NCI-H1694 (cell line): ENCODE measurements around the gene DPH5.

Source experiments
- DNase-seq: peaks from one replicate; lab custom pipeline; 2025; lab: John Stamatoyannopoulos, UW

Gene DPH5

DNA sequence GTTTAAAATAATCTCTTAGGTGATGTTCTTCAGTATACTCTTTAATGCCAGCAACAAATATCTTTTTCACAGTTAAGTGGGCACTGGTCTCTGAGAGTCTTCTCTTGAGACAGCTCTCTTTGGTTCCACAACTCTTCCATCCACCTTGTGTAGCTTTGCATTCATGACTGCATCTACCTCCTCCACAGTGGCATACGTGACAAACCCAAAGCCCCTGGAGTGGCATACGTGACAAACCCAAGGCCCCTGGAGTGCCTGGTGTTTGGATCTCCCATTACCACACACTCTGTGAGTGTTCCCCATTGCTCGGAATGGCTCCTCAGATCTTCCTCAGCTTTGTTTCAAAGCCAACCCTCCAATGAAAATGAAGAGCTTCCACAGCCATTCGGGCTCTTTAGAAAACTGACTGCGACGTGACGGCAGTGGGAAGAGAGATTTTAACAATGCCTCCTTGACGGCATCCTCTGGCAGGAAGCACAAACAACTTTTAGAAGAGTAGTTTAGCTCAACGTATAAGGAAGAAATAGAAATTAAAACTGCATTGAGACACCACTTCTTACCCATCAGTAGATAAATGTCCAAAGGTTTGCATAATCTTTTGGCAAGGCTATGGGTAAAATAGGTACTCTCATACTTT, 83.9 kb downstream of the DPH5 start:
- DNase-seq, result no peak

DNA sequence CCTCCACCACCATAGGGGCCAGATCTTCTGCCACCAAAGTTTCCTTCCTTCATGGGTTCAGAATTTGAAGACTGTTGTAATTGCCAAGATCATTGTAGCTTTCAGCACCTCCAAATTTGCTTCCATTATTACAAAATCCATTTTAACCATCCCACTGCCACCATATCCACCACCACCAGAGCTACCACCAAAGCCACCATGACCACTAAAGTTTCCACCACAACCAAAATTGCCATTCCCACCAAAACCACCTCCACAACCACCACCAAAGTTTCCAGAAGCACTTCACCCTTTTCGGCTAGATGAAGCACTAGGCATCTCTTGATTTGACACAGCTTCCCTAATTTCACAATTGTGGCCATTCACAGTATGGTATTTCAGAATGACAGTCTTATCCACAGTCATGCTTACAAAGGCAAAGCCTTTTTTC, 84.5 kb downstream of the DPH5 start:
- no peak for DNase-seq
